ENCODE results near the gene AK4.

Gene AK4

DNA sequence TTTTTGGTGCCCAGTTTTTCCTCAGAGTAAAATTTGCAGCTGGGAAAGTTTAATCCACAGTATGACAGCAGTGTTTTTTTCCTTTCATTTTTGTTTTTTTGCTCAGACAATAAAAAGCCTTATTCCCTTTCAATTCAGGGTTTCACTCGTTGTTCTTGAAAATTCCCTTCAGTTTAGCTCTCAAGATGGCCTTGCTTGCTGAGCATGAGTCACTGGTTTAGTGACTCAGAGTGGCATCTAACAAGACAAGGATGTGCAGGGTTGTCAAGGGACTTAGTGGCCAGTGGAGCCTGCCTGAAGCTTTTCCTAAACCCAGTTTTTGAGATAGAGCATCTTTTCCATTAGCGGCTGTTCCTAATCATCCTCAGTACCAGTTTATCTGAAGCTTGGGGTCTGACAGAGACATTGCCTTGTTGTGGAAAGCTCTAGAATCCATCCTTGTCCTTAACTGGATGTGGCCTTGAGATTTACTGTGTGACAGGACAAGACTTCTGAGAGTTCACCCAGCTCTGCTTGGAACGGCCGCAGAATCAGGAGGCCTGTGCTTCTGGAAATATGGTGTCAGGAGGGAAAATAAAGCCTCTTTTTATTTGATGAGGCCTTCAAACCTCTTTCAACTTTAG, 113.0 kb downstream of the AK4 start:
- no peak overlapping the region for H3K4me3 ChIP-seq (ENCODE audit: low read depth, low read length)
- in situ Hi-C loops (cut with HindIII; ENCODE audit: low pct_ligation_motif_present, low sequenced_read_pairs) = no loop called here
- DNase-seq = peak; percentile 78

DNA sequence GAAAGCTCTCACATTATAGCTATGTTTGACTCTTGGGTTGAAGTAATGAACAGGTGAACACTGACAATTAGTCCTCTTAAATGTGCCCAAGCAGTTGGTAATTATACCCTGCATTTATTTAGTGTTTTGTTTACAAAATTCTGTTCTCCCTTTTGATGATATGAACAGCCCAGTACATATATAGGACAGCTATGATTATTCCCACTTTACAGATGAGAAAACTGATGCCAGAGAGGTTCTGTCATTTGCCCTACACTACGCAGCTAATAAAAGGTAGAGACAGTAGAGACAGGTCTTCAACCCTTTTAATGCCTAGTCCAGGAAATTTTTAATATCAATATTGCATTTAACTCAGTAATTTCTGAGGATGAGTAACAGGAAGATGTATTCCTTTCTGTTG, 115.3 kb downstream of the AK4 start:
- DNase-seq = no peak
- TF ChIP-seq, protein P1, sequence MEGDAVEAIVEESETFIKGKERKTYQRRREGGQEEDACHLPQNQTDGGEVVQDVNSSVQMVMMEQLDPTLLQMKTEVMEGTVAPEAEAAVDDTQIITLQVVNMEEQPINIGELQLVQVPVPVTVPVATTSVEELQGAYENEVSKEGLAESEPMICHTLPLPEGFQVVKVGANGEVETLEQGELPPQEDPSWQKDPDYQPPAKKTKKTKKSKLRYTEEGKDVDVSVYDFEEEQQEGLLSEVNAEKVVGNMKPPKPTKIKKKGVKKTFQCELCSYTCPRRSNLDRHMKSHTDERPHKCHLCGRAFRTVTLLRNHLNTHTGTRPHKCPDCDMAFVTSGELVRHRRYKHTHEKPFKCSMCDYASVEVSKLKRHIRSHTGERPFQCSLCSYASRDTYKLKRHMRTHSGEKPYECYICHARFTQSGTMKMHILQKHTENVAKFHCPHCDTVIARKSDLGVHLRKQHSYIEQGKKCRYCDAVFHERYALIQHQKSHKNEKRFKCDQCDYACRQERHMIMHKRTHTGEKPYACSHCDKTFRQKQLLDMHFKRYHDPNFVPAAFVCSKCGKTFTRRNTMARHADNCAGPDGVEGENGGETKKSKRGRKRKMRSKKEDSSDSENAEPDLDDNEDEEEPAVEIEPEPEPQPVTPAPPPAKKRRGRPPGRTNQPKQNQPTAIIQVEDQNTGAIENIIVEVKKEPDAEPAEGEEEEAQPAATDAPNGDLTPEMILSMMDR (IDR thresholded peaks at IDR 0.05; ENCODE audit: low read depth, low read length, missing control alignments) = no peak
- Histone ChIP-seq H3K36me3 (replicated peaks) (no peaks in the 10 kb centered on the region), H3K27me3 (replicated peaks) (no peaks in the 10 kb centered on the region), H3K4me3 (ENCODE audit: low read depth, low read length) (no peak overlapping the region), H3K27ac (no peak overlapping the region)
- in situ Hi-C loops (cut with HindIII; ENCODE audit: low pct_ligation_motif_present, low sequenced_read_pairs) = no loop called here

More for the DNA sequence above, 113.0 kb downstream of the AK4 start:
- Histone ChIP-seq H3K27ac (no peak overlapping the region), H3K36me3 (replicated peaks) (no peaks in the 10 kb centered on the region), H3K27me3 (replicated peaks) (no peaks in the 10 kb centered on the region)
- TF ChIP-seq, protein P1 (IDR thresholded peaks at IDR 0.05; ENCODE audit: low read depth, low read length, missing control alignments) = no peak

DNA sequence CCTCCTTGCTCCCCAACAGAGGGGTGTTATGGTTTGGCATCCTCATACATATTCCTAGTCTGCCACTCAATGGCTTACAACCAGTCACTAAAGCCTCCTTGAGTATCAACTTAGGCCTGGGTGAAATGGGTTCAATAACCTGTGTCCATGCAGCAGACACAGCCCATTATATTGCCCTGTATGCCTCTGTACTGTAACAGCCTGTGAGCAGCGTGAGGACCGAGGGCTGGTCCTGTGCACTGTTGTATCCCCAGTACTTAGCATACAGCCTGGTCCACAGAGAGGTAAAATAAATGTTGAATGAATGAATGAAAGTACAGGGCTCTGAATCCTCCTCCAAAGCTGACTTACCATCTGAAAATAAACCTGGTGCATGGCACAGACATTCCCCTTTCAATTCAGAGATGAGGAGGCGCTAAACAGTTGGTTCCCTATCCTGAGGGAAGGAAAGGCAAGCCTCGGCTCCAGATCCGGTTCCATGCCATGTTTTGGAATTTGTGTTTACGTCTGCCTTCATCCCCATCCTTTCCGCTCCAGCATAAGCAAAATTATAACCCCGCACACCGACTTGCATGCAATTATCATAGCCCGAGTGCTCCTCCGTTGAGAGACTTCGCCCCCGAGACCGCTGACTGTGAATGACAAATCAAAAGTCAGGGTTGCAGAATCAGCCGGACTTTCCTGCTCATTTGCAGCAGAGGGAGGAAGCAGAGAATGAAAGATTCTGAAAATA, 116.4 kb downstream of the AK4 start:
- in situ Hi-C loops (cut with HindIII; ENCODE audit: low pct_ligation_motif_present, low sequenced_read_pairs) = no loop called here
- peak; percentile 71 for DNase-seq
- peak overlapping the region; percentile 66 for H3K4me3 ChIP-seq (ENCODE audit: low read depth, low read length)
- no peaks in the 10 kb centered on the region for H3K36me3 ChIP-seq (replicated peaks)
- H3K27ac ChIP-seq = no peak overlapping the region
- TF ChIP-seq, protein P1 (IDR thresholded peaks at IDR 0.05; ENCODE audit: low read depth, low read length, missing control alignments) = no peak
- H3K27me3 ChIP-seq (replicated peaks) = no peaks in the 10 kb centered on the region

DNA sequence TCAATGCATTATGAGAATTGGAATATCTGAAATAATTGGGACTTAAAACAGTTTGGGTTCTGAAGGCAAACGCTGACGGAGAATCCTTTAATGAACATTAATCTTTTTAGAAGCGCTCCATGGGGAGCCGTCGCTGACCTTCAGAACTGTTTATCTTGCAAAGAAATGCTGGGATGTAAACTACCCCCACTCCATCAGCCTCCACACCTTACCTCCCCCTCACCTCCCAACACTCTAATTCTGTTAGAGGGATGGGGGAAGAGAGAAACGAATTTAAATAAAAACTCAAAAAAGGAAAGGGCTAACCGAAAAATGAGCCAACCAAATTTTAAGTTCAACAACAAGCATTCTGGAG, 117.3 kb downstream of the AK4 start:
- no peaks in the 10 kb centered on the region for H3K27me3 ChIP-seq (replicated peaks)
- H3K36me3 ChIP-seq (replicated peaks) = no peaks in the 10 kb centered on the region
- peak overlapping the region; percentile 66 for H3K4me3 ChIP-seq (ENCODE audit: low read depth, low read length)
- no peak for DNase-seq
- in situ Hi-C loops (cut with HindIII; ENCODE audit: low pct_ligation_motif_present, low sequenced_read_pairs) = no loop called here
- no peak overlapping the region for H3K27ac ChIP-seq
- TF ChIP-seq, protein P1 (IDR thresholded peaks at IDR 0.05; ENCODE audit: low read depth, low read length, missing control alignments) = no peak

DNA sequence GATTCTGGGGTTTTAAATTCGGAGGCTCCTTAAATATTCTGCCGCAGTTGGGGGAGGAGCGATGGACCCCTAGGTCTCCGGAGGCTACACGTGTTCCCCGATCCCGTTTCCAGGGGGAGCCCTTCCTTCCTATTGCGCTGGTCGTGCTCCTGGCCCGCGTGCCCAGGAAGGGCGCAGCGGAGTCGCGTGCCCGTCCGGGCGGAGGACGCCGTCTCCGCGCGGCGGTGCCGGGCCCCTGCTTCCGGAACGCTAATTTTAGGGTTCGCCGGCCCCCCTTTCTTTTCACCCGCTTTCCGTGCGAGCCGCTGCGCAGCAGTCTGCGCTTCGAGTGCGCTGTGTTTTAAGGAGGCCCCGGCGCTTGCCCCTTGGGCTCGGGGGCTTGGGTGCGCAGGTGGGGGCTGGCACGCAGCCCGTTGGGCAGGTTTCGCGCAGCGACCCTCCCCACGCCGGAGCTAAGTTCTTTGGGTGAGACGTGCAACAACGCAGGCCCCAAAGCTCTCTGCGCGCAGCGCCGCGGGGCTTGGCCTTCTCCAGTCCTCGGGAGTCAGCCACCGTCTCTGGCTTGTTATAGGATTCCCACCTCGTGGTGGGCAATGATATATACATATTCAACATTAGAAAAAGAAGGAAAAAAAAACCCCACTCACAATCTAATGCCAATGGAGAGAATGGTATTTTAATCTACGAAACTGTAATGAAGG, 117.8 kb downstream of the AK4 start:
- Histone ChIP-seq H3K4me3 (ENCODE audit: low read depth, low read length) (peak overlapping the region; percentile 66), H3K27me3 (replicated peaks) (no peaks in the 10 kb centered on the region), H3K27ac (no peak overlapping the region), H3K36me3 (replicated peaks) (no peaks in the 10 kb centered on the region)
- in situ Hi-C loops (cut with HindIII; ENCODE audit: low pct_ligation_motif_present, low sequenced_read_pairs) = no loop called here
- DNase-seq = peak; percentile 28
- TF ChIP-seq, protein P1 (IDR thresholded peaks at IDR 0.05; ENCODE audit: low read depth, low read length, missing control alignments) = peak; percentile 49
